HepG2 (cell line): ENCODE measurements around the gene TAF3. TPM values are rescaled to one million over a fixed set of nuclear protein-coding genes. Genes with fewer than 3 reads are reported as not detected.
A peak's percentile ranks its signal among the peaks of the same experiment; 100 is the strongest.

ENCODE experiments used
- ASH2L ChIP-seq: fragments of 300-600, 200-600 bp; sonication (generic); IDR thresholded peaks from 2 replicates; pipeline ENCODE4 v1.7.0; 2017; ENCODE audit warnings: low read depth, mild to moderate bottlenecking, moderate library complexity, mixed read lengths, low read length; ENCODE audit not compliant: insufficient read length
- NFIB ChIP-seq: sonication (generic); formaldehyde crosslinking; IDR thresholded peaks from 2 replicates; pipeline ENCODE4 v1.9.0; 2021; ENCODE audit warnings: missing genetic modification reagents, mild to moderate bottlenecking, borderline replicate concordance
- NR1H2 ChIP-seq: sonication (generic); formaldehyde crosslinking; IDR thresholded peaks from 2 replicates; pipeline ENCODE4 v1.8.1; 2022; ENCODE audit warnings: low read depth, missing genetic modification reagents, borderline replicate concordance
- ZBTB26 ChIP-seq: IDR thresholded peaks from 2 replicates; pipeline ENCODE4 v1.6.1; 2016; ENCODE audit warnings: missing compliant biosample characterization, missing genetic modification reagents, borderline replicate concordance
- ZNF101 ChIP-seq: sonication (generic); formaldehyde crosslinking; IDR thresholded peaks from 2 replicates; pipeline ENCODE4 v1.4.0; 2020; ENCODE audit warnings: mild to moderate bottlenecking, low read depth, missing genetic modification reagents, borderline replicate concordance
- ZNF260 ChIP-seq: sonication (generic); formaldehyde crosslinking; IDR thresholded peaks from 2 replicates; pipeline ENCODE4 v1.4.0; 2020; ENCODE audit warnings: missing genetic modification reagents, low read depth, mild to moderate bottlenecking, borderline replicate concordance
- ZNF280D ChIP-seq: sonication (generic); formaldehyde crosslinking; IDR thresholded peaks from 2 replicates; pipeline ENCODE4 v1.5.1; 2020; ENCODE audit warnings: mild to moderate bottlenecking, missing genetic modification reagents
- ZNF362 ChIP-seq: sonication (generic); formaldehyde crosslinking; IDR thresholded peaks from 2 replicates; pipeline ENCODE4 v1.4.0; 2020; ENCODE audit warnings: missing genetic modification reagents, mild to moderate bottlenecking, borderline replicate concordance
- ZXDC ChIP-seq: sonication (generic); formaldehyde crosslinking; IDR thresholded peaks from 2 replicates; pipeline ENCODE4 v1.5.0; 2020; ENCODE audit warnings: mild to moderate bottlenecking, missing genetic modification reagents
- polyA plus RNA-seq, 8 experiments: library from polyadenylated mRNA; depleted of rRNA in 3 of 8; stranded (reverse) in 7 of 8; unstranded in 1 of 8; fragments of >200 nt; fragmentation: Illumina TruSeq in 4 of 8; extraction: Trizol in 4 of 8; gene quantifications; 2 replicates each; pipeline versions ENCODE4 v1.2.1 to v1.2.3, GENCODE V29; 2011 to 2016; ENCODE audit warnings: low read depth in 4 of 8, missing spikeins in 1 of 8, mixed read lengths in 1 of 8; ENCODE audit not compliant: insufficient read depth in 1 of 8
- total RNA-seq, 5 experiments: library from RNA; depleted of rRNA; stranded (reverse); fragments of >200 nt; fragmentation: Illumina TruSeq; extraction: Trizol; gene quantifications; 2 replicates each; pipeline ENCODE4 v1.2.3, GENCODE V29; 2016; ENCODE audit warnings: low read depth in 1 of 5
- TF ChIP-seq, protein P1 (sequence below): sonication (generic); formaldehyde crosslinking; IDR thresholded peaks from 2 replicates; pipeline ENCODE4 v1.5.1; 2020; ENCODE audit warnings: mild to moderate bottlenecking, missing genetic modification reagents, borderline replicate concordance
- TF ChIP-seq, protein P2 (sequence below): sonication (generic); formaldehyde crosslinking; IDR thresholded peaks from 2 replicates; pipeline ENCODE4 v1.4.0; 2020; ENCODE audit warnings: mild to moderate bottlenecking, low read depth, missing genetic modification reagents

Gene TAF3
- total and polyA plus RNA-seq, 2 of the 13 experiments (the other 11 are each of a cell fraction or from before 2014, with no cell fraction given): 1.7 to 2.9 TPM

GRCh38 chr10:7942859-7943258 is 124.6 kb downstream of the TAF3 start (continued):
- TF ChIP-seq, protein P1, sequence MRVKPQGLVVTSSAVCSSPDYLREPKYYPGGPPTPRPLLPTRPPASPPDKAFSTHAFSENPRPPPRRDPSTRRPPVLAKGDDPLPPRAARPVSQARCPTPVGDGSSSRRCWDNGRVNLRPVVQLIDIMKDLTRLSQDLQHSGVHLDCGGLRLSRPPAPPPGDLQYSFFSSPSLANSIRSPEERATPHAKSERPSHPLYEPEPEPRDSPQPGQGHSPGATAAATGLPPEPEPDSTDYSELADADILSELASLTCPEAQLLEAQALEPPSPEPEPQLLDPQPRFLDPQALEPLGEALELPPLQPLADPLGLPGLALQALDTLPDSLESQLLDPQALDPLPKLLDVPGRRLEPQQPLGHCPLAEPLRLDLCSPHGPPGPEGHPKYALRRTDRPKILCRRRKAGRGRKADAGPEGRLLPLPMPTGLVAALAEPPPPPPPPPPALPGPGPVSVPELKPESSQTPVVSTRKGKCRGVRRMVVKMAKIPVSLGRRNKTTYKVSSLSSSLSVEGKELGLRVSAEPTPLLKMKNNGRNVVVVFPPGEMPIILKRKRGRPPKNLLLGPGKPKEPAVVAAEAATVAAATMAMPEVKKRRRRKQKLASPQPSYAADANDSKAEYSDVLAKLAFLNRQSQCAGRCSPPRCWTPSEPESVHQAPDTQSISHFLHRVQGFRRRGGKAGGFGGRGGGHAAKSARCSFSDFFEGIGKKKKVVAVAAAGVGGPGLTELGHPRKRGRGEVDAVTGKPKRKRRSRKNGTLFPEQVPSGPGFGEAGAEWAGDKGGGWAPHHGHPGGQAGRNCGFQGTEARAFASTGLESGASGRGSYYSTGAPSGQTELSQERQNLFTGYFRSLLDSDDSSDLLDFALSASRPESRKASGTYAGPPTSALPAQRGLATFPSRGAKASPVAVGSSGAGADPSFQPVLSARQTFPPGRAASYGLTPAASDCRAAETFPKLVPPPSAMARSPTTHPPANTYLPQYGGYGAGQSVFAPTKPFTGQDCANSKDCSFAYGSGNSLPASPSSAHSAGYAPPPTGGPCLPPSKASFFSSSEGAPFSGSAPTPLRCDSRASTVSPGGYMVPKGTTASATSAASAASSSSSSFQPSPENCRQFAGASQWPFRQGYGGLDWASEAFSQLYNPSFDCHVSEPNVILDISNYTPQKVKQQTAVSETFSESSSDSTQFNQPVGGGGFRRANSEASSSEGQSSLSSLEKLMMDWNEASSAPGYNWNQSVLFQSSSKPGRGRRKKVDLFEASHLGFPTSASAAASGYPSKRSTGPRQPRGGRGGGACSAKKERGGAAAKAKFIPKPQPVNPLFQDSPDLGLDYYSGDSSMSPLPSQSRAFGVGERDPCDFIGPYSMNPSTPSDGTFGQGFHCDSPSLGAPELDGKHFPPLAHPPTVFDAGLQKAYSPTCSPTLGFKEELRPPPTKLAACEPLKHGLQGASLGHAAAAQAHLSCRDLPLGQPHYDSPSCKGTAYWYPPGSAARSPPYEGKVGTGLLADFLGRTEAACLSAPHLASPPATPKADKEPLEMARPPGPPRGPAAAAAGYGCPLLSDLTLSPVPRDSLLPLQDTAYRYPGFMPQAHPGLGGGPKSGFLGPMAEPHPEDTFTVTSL (CRISPR knock-in tag): no peak
- TF ChIP-seq NR1H2 (no peak), ZNF280D (CRISPR knock-in tag) (0 out of 2 replicates have a peak, but pooled peaks have one; percentile 33), ASH2L (peak; percentile 29), ZBTB26 (CRISPR knock-in tag) (no peak), NFIB (CRISPR knock-in tag) (no peak), ZNF260 (CRISPR knock-in tag) (no peak), ZNF362 (CRISPR knock-in tag) (no peak), ZNF101 (CRISPR knock-in tag) (no peak), ZXDC (no peak)
- TF ChIP-seq, protein P2, sequence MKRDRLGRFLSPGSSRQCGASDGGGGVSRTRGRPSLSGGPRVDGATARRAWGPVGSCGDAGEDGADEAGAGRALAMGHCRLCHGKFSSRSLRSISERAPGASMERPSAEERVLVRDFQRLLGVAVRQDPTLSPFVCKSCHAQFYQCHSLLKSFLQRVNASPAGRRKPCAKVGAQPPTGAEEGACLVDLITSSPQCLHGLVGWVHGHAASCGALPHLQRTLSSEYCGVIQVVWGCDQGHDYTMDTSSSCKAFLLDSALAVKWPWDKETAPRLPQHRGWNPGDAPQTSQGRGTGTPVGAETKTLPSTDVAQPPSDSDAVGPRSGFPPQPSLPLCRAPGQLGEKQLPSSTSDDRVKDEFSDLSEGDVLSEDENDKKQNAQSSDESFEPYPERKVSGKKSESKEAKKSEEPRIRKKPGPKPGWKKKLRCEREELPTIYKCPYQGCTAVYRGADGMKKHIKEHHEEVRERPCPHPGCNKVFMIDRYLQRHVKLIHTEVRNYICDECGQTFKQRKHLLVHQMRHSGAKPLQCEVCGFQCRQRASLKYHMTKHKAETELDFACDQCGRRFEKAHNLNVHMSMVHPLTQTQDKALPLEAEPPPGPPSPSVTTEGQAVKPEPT (CRISPR knock-in tag): no peak
